Activated CD8-positive, alpha-beta memory T cell treated with anti-CD3 and anti-CD28 coated beads, Interleukin-2, amount 50 U/mL, for 1 hour (primary cell): ENCODE data around the gene KIF23.

ENCODE experiments used
- DNase-seq: peaks from one replicate; pipeline ENCODE4 v3.0.0-alpha.2; 2020; ENCODE audit errors: extremely low read depth

The KIF23 gene

DNA sequence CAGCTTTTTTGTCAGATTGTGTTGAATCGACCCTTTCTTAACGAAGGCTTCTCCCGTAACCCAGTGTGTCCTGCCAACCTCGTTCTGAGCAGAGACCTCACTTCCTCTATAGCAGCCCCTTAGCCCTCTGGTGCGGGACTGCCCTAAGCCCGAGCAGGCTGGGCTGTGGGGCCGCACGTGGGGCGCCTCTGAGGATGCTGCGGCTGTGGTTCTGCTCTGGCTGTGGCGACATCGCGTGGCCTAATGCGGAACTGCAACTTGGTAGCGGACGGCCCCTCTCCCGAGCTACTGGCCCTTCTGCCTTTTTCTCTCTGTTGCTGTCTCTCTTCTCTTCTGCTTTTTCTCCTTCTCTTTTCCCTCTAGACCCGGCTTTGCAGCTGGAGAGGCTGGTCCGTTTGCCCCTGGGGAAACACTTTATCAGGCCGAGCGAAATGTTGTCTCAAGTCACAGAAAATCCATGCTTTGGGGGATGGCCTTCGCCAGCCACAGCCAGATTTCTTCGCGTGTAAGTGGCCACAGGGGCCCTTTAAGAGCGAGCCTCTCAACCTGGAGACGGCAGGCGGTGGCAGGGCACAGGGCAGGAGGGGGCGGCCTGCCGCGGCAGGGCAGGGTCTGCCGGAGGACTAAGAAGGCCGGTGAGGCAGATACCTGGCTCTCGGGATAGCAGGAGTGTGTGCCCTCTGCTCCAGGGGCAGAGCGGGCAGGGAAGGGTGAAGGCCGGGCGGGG, 19.4 kb upstream of the KIF23 start:
- DNase-seq = peak; percentile 38

GRCh38 chr15:69395460-69395859, 18.7 kb upstream of the KIF23 start:
- DNase-seq = no peak

- no peak for DNase-seq
These were observed 18.2 kb upstream of the KIF23 start for GRCh38 chr15:69395991-69396390.

- DNase-seq = no peak
These were observed 15.7 kb upstream of the KIF23 start for GRCh38 chr15:69398491-69398891.

GRCh38 chr15:69400850-69401249, 13.3 kb upstream of the KIF23 start:
- DNase-seq = no peak

GRCh38 chr15:69402816-69403215, 11.3 kb upstream of the KIF23 start:
- no peak for DNase-seq

DNA sequence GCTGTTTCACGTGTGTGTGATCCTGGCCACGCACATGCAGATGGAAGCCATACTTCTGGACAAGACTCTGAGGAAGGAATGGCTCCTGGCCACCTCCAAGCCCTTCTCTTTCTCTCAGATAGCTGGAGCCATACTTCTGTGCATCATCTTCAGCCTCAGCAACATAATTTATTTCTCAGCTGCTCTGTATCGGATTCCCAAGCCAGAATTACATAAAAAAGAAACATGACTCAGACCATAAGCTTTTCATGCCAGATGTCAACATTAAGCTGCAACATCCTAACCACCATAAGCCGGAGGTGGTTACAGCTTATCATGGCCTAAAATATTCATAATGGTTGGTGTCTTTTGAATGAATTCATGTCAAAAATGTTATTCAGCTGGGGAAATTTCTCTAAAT, 10.6 kb upstream of the KIF23 start:
- DNase-seq = no peak

- DNase-seq = no peak
These were observed 9.0 kb upstream of the KIF23 start for GRCh38 chr15:69405110-69405509.

DNA sequence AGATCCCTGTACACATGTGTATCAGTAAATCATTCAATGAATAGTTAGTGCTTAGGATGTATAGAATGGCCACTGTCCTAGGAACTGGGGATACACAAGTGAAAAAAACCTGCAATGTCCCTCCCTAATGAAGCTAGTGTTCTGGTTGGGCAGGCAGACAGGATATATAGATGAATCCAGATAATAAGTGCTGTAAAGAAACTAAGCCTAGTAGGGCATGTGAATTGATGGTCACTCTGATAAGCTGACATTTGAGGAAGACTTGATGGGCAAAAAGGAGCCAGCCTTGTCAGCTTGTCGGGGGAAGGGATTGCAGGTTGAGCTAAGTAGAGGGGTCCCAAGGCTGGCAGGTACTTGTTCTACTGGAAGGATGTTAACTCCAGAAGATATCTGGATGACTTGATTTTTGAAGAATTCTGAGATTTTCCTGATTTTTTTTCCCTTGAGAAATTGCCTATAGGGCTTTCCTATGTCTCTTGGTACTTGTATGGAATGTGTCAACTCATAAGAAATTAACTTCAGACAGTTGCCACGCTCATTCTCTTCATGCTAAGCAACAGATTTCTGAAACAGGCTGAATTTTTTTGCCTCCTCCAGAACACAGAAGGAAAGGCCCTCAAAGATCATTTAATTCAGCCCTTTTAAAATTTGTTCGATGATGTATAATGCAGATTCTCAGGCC, 6.3 kb upstream of the KIF23 start:
- DNase-seq = no peak

GRCh38 chr15:69408841-69409240, 5.3 kb upstream of the KIF23 start:
- no peak for DNase-seq

GRCh38 chr15:69410248-69410874, 3.8 kb upstream of the KIF23 start:
- DNase-seq = no peak

DNA sequence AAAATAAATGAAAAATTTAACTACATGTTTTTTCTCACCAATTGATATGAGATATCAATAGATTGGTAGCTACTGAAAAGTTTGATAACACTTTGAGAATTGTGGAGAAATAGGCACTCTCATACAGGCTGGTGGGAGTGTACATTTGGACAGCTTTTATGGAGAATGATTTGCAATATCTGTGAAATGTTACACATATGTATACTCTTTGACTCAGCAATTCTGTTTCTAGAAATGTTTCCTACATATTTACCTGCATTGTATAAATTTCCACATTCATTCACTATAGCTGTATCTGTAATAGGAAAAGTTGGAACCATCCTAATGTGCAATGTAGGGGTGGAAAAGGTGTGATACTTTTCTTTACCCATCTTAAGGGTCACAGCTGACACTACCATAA, 1.9 kb upstream of the KIF23 start:
- DNase-seq = no peak

- no peak for DNase-seq
These were observed 1.4 kb upstream of the KIF23 start for GRCh38 chr15:69412701-69413100.

GRCh38 chr15:69414701-69415167, 585 bp downstream of the KIF23 start:
- DNase-seq = no peak

GRCh38 chr15:69415381-69415780, 1.2 kb downstream of the KIF23 start:
- no peak for DNase-seq

- DNase-seq = no peak
These were observed 3.4 kb downstream of the KIF23 start for GRCh38 chr15:69417581-69417980.

DNA sequence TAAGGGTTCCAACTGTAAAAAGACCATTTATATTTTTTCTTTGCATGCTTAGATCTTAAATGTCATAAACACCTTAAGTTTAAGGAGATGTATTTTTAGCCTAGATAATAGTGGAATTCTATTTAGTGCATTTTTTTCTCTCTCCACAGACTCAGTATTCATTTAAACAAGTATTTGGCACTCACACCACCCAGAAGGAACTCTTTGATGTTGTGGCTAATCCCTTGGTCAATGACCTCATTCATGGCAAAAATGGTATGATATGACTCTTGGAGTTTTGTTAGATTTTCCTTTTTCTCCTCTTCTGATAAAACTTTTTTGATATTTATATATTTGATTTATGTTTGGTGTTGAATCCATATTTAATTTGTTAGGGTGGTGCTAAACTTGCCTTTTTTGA, 7.3 kb downstream of the KIF23 start:
- no peak for DNase-seq

- no peak for DNase-seq
These were observed 8.3 kb downstream of the KIF23 start for GRCh38 chr15:69422336-69422895.

- no peak for DNase-seq
These were observed 9.9 kb downstream of the KIF23 start for GRCh38 chr15:69424001-69424400.

GRCh38 chr15:69424748-69425413, 10.7 kb downstream of the KIF23 start:
- DNase-seq = no peak

GRCh38 chr15:69433831-69434230, 19.7 kb downstream of the KIF23 start:
- DNase-seq = no peak

GRCh38 chr15:69434238-69434637, 20.1 kb downstream of the KIF23 start:
- no peak for DNase-seq
